ENCODE measurements around the gene SCN3A.

- TF ChIP-seq CTCF (IDR thresholded peaks at IDR 0.05) (no peak), POLR2AphosphoS5 (IDR thresholded peaks at IDR 0.05; ENCODE audit: low read depth, low read length) (no peak), REST (IDR thresholded peaks at IDR 0.05; ENCODE audit: insufficient read depth in 1 of 2, low read depth in 2 of 2, low read length in 1 of 2) (no peak), TCF7L2 (IDR thresholded peaks at IDR 0.05; ENCODE audit: low read depth, low read length) (no peak), SIN3A (IDR thresholded peaks at IDR 0.05; ENCODE audit: borderline replicate concordance, insufficient read depth, low read depth, low read length) (no peak)
Observed at GRCh38 chr2:165161510-165161909, 42.3 kb downstream of the SCN3A start.
